GM13976 (cell line): ENCODE results near the gene ADSS1.

Experiments used
- DNase-seq: peaks from one replicate; pipeline ENCODE4 v3.0.0; 2012; ENCODE audit warnings: low spot score
- in situ Hi-C: fragments of 300-500 bp; cut with MboI; formaldehyde crosslinking; loops from one replicate; pipeline ENCODE4 v1.12.0; 2022; ENCODE audit warnings: low sequenced_read_pairs, mixed read lengths, inconsistent platforms; ENCODE audit not compliant: unreplicated experiment
- TF ChIP-seq, protein P1 (sequence below): IDR thresholded peaks from 2 replicates; pipeline ENCODE4 v1.5.1; 2012; ENCODE audit warnings: borderline replicate concordance, mild to moderate bottlenecking; ENCODE audit not compliant: insufficient read depth; ENCODE audit errors: extremely low read depth, missing control alignments, control extremely low read depth

The ADSS1 gene

DNA sequence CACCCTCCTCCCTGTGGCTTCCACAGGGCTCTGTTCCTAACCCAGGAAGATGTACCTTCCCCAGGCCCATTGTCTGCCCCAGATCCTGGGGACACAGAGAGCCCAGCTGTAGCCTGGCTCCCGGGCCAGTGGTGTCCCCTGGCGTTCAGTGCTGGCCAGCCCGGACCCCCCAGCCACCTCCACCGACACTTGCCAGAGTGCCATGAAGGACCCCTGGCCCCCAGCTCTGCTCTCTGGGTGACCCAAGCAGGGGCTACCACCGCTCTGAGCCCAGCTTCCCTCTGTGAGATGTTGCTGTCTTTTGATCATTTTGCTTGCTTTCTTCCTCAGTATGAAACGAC, 28.4 kb upstream of the ADSS1 start:
- in situ Hi-C loops: no loop called here
- TF ChIP-seq, protein P1, sequence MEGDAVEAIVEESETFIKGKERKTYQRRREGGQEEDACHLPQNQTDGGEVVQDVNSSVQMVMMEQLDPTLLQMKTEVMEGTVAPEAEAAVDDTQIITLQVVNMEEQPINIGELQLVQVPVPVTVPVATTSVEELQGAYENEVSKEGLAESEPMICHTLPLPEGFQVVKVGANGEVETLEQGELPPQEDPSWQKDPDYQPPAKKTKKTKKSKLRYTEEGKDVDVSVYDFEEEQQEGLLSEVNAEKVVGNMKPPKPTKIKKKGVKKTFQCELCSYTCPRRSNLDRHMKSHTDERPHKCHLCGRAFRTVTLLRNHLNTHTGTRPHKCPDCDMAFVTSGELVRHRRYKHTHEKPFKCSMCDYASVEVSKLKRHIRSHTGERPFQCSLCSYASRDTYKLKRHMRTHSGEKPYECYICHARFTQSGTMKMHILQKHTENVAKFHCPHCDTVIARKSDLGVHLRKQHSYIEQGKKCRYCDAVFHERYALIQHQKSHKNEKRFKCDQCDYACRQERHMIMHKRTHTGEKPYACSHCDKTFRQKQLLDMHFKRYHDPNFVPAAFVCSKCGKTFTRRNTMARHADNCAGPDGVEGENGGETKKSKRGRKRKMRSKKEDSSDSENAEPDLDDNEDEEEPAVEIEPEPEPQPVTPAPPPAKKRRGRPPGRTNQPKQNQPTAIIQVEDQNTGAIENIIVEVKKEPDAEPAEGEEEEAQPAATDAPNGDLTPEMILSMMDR: no peak
- no peak for DNase-seq

DNA sequence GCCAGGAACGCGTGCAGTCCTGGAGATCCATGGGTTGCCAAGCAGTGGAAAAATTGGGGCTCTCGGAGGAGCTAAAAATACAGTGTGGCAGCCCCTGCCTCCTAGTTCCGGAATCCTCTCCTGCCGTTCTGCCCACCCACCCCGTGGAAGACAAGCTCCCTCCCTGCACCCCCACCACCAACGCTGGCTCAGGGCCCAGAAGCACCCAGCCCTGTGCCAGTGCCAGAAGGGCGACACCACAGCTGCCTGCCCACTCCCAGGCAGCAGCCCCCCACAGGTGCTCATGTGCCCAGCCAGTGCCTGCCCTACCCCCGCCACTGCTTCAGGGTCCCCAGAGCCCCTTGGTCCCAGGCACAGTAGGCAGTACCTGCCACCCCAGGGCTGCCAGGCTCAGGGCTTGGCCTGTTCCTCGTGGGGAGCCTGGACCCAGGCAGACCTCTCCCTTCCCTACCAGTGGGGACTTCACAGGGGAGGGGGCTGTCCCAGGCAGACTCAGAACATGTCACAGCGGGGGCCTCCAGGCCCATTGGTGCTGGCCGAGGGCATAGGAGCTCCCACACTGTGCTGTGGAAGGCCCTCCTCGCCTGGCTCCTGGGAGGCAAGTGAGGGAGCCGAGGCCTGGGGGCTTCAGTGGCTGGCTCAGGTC, 27.2 kb upstream of the ADSS1 start:
- TF ChIP-seq, protein P1: no peak
- in situ Hi-C loops: no loop called here
- no peak for DNase-seq

DNA sequence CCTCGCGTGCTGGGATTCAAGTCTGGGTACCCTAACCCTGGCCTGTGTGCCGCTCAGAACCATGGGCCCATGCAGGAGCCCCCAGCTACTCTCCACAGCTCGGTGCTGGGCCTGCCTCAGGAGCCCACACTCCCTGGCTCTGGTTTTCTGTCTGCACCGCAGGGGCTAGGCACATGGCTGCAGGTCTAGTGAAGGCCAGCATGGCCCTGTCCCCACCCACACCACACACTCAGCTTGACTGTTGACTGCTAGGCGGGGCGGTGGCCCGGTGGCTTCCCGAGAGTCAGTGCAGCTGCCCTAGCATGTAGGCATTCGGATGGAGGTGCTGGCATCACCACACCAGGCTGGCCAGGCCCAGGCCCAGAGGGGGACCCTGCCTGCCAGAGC, 26.7 kb upstream of the ADSS1 start:
- DNase-seq: no peak
- in situ Hi-C loops: no loop called here
- TF ChIP-seq, protein P1: no peak

DNA sequence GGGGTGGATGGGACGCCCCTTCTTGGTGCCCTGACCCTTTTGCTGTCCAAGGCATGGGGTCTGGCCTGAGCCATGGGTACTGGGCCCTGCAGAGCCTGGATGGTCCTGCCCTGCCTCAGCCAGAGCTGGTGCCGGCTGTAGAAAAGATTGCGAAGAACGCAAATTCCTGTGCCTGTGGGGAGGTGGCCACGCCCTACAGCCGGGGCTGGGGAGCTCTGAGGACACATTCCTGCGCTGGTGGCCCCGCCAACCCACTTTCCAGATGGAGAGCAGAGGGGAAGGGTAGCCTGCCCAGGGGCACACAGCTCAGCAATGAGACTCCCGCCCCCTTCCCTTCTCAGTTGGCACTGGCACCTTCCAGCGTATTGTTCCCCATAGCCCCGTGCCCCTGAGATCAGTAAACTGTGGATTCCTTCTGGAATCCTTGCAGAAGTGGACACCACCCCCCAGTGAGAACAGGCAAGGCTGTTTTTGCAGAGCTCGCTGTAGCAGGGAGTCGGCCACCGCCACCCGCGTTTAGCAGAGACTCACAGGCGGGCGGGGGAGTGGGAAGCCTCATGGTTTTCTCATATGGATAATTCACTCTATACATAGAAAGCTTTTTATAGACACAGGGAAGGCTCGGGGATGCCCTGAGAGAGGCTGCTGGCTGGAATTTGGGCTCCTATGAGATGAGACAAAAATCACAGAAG, 26.0 kb upstream of the ADSS1 start:
- in situ Hi-C loops: no loop called here
- TF ChIP-seq, protein P1: no peak
- DNase-seq: no peak

DNA sequence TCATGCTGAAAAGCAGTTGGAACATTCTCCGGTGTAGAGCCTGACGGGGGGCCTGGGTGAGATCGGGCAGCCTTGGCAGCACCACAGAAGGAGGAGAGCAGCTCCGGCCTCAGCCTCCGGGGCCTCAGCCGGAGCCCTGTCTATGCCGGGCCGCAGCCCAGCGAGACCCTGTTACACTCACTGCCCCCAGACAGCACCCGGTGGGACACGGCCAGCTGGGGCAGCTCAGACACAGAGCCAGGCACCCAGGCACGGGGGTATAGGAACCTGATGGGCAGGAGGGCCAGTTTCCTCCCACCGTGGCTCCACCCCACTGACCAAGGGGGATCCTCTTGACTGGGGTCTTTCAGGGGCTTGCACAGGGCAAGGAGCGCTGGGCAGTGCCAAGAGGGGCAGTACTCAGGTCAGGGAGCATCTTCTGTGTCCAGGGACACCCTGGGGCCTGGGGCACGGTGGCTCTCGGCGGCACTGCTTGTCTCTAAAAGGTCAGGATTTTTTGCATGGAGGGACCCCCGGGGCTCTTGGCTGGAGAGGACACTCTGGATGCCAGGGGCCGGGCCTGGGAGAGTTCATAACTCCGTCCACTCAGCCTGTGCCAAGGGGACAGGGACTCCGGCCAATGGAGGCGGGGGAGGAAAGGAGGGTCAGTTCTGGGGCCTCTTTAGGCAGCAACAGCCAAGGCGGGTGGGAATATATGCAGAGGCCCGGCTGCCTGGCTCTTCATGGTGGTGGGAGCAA, 25.2 kb upstream of the ADSS1 start:
- TF ChIP-seq, protein P1: no peak
- no peak for DNase-seq
- in situ Hi-C loops: no loop called here

DNA sequence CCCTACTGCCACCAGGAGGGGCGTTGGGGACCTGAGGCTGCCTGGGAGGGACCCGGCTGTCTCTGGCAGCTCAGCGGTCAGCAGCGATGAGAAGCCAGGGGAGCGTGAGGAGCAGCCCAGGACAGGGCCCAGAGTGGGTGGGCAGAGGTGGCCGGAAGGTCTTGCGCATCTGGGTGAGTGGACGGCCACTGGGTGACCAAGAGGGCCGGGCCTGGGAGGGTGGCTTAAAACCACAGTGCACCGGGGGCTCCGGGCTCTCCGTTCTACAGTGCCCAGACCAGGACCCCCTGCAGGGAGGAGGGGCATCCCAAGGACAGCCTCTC, 24.6 kb upstream of the ADSS1 start:
- in situ Hi-C loops: no loop called here
- TF ChIP-seq, protein P1: no peak
- DNase-seq: no peak
